ENCODE data around the gene LPP.

LPP gene

DNA sequence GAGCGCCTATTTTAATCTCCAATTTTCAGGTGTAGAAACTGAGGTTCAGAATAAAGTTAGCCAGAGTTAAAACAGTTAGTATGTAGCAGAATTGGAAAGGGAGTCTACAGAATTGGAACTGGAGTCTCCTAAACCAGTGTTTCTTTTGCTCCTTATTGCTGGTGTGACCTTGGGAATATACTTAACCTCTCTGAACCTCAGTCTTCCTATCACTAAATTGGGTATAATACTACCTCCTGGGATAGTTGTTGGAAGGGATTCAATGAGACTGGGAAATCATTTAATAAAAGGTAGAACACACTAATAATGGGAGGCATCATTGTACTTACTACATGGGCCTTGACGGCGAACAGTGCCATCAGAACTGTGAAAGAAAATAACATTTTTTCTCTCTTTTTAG lies 55.1 kb downstream of the LPP start:
- TF ChIP-seq, protein P1, sequence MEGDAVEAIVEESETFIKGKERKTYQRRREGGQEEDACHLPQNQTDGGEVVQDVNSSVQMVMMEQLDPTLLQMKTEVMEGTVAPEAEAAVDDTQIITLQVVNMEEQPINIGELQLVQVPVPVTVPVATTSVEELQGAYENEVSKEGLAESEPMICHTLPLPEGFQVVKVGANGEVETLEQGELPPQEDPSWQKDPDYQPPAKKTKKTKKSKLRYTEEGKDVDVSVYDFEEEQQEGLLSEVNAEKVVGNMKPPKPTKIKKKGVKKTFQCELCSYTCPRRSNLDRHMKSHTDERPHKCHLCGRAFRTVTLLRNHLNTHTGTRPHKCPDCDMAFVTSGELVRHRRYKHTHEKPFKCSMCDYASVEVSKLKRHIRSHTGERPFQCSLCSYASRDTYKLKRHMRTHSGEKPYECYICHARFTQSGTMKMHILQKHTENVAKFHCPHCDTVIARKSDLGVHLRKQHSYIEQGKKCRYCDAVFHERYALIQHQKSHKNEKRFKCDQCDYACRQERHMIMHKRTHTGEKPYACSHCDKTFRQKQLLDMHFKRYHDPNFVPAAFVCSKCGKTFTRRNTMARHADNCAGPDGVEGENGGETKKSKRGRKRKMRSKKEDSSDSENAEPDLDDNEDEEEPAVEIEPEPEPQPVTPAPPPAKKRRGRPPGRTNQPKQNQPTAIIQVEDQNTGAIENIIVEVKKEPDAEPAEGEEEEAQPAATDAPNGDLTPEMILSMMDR (IDR thresholded peaks at IDR 0.05; ENCODE audit: low read depth, low read length, missing control alignments), result no peak
- DNase-seq (ENCODE audit: low read depth), result no peak
- no peak overlapping the region for H3K4me3 ChIP-seq (ENCODE audit: low read depth, low read length)
- in situ Hi-C loops (cut with HindIII; ENCODE audit: low sequenced_read_pairs), result no loop called here

DNA sequence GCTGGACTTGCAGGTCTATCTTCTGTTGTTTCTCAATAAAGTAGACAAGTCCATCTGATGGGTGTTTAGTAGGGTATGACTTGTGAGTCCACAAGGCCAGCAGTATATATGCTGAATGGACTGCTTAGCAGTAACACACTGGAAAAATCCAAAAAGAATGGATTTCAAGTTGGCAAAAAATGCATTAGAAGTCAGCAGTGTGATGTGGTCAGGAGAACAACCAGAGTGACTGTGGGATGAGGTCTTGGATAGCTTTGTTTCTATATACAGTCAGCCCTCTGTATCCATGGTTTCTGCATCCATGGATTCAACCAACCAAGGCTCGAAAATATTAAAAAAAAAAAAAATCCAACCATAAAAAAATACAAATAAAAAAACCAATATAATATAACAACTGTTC lies 55.8 kb downstream of the LPP start:
- H3K4me3 ChIP-seq (ENCODE audit: low read depth, low read length), result no peak overlapping the region
- no peak for DNase-seq (ENCODE audit: low read depth)
- TF ChIP-seq, protein P1 (IDR thresholded peaks at IDR 0.05; ENCODE audit: low read depth, low read length, missing control alignments), result no peak
- in situ Hi-C loops (cut with HindIII; ENCODE audit: low sequenced_read_pairs), result no loop called here

DNA sequence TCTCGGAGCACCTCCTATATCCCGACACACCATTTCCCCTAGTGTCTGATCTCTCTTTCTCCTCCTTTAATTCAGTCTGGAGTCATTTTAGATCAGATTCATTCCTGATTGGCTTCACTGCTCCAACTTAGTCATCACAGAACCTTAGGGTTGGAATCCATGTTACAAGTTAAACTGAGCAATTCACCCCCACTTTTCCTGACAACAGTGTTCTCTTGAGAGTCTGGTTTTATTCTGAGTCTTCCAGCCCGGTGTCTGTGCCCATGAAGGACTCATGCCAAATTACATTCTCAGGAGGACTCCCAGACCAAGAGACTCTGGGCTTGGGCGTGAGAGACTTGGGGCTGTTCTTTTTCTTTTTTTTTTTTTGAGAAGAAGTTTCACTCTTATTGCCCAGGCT lies 57.5 kb downstream of the LPP start:
- TF ChIP-seq, protein P1 (IDR thresholded peaks at IDR 0.05; ENCODE audit: low read depth, low read length, missing control alignments), result no peak
- in situ Hi-C loops (cut with HindIII; ENCODE audit: low sequenced_read_pairs), result no loop called here
- no peak for DNase-seq (ENCODE audit: low read depth)
- no peak overlapping the region for H3K4me3 ChIP-seq (ENCODE audit: low read depth, low read length)

DNA sequence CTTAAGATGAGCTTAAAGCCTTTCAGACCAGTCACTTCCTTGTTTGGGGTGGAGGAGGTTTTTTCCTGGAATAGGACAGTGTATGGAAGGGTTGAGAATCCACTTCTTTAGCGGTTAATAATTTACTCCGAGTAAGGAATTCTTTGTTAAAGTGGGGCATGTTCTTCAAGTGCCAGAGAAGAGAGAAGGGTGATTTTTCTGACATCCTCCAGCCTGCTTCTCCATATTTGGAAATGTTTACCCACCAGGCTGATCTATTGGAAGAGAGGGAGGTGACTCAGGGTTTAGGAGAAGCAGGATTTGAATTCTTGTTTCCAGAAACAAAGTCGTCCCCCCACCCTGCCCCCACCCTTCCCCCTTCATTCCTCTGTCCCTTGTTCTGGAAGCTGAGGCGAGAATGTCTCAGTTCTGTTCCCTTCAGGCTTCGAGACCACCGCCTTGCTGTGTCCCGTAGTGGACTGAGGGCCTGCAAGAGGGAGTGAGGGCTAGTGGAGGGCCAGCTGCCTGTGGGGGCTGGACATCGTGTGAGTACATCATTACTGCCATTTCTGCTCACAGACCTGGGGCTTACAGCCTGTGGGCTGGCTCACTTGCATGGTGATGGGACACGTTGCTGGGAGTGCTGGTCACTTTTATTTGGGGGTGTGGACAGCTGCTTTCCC lies 58.5 kb downstream of the LPP start:
- no peak overlapping the region for H3K4me3 ChIP-seq (ENCODE audit: low read depth, low read length)
- TF ChIP-seq, protein P1 (IDR thresholded peaks at IDR 0.05; ENCODE audit: low read depth, low read length, missing control alignments), result no peak
- no peak for DNase-seq (ENCODE audit: low read depth)
- in situ Hi-C loops (cut with HindIII; ENCODE audit: low sequenced_read_pairs), result no loop called here

DNA sequence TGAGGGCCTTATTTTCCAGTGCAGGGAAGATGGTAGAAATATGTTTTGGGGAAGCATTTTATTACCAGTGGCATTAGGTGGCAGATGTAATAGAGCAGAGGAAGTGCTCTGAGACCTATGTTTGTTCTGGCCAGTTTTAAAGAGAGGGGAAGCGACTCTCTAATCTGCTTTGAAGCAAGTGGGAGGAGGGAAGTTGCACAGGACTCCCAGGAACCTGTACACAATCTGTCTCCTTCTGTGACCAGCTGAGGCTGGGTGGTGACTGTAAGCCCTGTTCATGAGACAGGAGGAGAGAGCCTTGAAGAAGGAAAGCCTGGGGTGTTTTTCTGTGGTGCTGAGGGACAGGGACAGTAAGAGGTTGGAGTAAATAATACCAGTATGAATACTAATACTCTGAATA lies 60.5 kb downstream of the LPP start:
- DNase-seq (ENCODE audit: low read depth), result no peak
- H3K4me3 ChIP-seq (ENCODE audit: low read depth, low read length), result no peak overlapping the region
- in situ Hi-C loops (cut with HindIII; ENCODE audit: low sequenced_read_pairs), result no loop called here
- TF ChIP-seq, protein P1 (IDR thresholded peaks at IDR 0.05; ENCODE audit: low read depth, low read length, missing control alignments), result no peak

DNA sequence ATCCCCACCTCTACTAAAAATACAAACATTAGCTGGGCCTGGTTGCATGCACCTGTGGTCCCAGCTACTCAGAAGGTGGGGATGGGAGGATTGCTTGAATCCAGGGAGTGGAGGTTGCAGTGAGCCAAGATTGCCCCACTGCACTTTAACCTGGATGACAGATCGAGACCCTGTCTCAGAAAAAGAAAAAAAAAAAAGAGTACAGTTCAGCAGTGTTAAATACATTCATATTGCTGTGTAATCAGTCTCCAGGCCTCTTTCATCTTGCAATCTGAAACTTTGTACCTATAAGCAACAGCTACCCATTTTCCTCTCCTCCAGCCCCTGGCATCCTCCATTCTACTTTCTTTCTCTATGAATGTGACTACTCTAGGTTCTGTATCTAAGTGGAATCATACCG lies 61.2 kb downstream of the LPP start:
- no peak for DNase-seq (ENCODE audit: low read depth)
- in situ Hi-C loops (cut with HindIII; ENCODE audit: low sequenced_read_pairs), result no loop called here
- H3K4me3 ChIP-seq (ENCODE audit: low read depth, low read length), result no peak overlapping the region
- TF ChIP-seq, protein P1 (IDR thresholded peaks at IDR 0.05; ENCODE audit: low read depth, low read length, missing control alignments), result no peak
